Fibroblast of mammary gland (primary cell): ENCODE results near the gene AGXT2.
A peak's percentile ranks its signal among the peaks of the same experiment; 100 is the strongest.

Experiments
- DNase-seq: peaks from one replicate; pipeline ENCODE4 v3.0.0-alpha.2; 2010; ENCODE audit warnings: low read depth
- H3K4me3 ChIP-seq: 2 replicates; pipeline ENCODE4 v1.5.1; 2011; ENCODE audit warnings: low read depth, mild to moderate bottlenecking, low read length, moderate library complexity; ENCODE audit not compliant: control insufficient read depth
- TF ChIP-seq, protein P1 (sequence below): conservative IDR thresholded peaks from 2 replicates; pipeline ENCODE4 v1.5.1; 2011; ENCODE audit warnings: low read depth, low read length, inconsistent platforms; ENCODE audit not compliant: control insufficient read depth, insufficient read depth

The AGXT2 gene

GRCh38 chr5:34970552-34970951 is 77.2 kb downstream of the AGXT2 start:
- TF ChIP-seq, protein P1, sequence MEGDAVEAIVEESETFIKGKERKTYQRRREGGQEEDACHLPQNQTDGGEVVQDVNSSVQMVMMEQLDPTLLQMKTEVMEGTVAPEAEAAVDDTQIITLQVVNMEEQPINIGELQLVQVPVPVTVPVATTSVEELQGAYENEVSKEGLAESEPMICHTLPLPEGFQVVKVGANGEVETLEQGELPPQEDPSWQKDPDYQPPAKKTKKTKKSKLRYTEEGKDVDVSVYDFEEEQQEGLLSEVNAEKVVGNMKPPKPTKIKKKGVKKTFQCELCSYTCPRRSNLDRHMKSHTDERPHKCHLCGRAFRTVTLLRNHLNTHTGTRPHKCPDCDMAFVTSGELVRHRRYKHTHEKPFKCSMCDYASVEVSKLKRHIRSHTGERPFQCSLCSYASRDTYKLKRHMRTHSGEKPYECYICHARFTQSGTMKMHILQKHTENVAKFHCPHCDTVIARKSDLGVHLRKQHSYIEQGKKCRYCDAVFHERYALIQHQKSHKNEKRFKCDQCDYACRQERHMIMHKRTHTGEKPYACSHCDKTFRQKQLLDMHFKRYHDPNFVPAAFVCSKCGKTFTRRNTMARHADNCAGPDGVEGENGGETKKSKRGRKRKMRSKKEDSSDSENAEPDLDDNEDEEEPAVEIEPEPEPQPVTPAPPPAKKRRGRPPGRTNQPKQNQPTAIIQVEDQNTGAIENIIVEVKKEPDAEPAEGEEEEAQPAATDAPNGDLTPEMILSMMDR: no peak
- peak; percentile 11 for DNase-seq
- H3K4me3 ChIP-seq: no peak overlapping the region

GRCh38 chr5:34968258-34968657 is 79.5 kb downstream of the AGXT2 start:
- H3K4me3 ChIP-seq: no peak overlapping the region
- DNase-seq: no peak
- TF ChIP-seq, protein P1: no peak

DNA sequence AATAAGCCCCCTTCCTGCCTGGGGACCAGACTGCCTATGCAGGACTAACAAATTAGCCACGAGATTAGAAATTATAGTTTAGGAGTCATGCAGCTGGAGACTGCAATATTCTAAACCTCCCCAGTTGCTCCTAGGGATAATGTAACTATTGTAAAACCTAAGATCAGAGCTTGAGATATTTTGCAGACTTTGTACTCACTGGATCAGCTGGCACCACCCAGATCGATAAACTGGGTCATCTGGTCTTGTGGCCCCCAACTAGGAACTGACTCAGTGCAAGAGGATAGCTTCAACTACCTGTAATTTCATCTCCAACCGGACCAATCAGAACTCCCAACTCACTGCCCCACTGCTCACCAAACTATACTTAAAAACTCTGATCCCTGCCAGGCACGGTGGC is 80.2 kb downstream of the AGXT2 start:
- TF ChIP-seq, protein P1: no peak
- no peak for DNase-seq
- H3K4me3 ChIP-seq: no peak overlapping the region

DNA sequence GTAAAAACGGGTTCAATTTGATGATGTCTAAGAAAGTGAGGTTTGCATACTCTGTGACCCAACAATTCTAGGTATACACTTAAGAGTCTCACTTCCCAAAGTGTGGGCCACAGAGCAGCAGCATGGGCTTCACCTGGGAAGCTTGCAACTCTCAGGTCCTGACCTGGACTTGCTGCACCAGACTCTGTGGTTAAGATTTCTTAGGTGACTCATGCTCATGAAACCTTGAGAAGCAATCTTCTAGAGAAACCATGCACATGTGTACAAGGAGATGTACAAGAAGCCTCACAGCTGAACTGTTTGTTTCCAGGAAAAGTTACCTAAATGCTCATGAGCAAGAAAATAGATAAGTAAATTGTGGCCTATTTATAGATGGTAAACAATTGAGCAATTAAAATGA is 88.4 kb downstream of the AGXT2 start:
- no peak overlapping the region for H3K4me3 ChIP-seq
- DNase-seq: peak; percentile 73
- TF ChIP-seq, protein P1: no peak

GRCh38 chr5:34957857-34958690 is 89.7 kb downstream of the AGXT2 start:
- peak; percentile 51 for DNase-seq
- no peak overlapping the region for H3K4me3 ChIP-seq
- TF ChIP-seq, protein P1: peak; percentile 79

DNA sequence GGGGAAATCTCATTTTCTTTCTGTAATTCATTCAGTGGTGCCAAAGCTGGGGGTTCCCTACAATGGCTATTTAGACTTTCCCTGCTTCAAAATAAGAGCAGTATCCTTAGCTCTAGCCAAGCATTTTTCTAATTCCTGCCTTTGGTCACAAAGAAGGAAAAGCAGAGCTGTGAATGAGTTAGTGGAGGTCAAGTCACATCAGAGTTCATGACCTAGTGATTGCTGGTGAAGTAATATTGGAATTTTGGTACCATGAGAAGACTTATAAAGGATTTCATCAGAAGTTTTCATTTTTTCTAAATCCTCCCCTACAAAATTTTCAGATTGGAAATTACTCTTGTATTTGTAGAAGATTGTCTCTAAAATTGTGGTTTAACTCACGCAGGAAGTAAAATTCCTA is 90.4 kb downstream of the AGXT2 start:
- TF ChIP-seq, protein P1: no peak
- DNase-seq: peak; percentile 18
- no peak overlapping the region for H3K4me3 ChIP-seq
